ENCODE data around the gene KDM2A.

- peak; percentile 40; the same call in 1 of the 2 replicates for TF ChIP-seq POLR2A (IDR thresholded peaks at IDR 0.05; ENCODE audit: low read depth, low read length)
- no peak for TF ChIP-seq POLR2AphosphoS5 (IDR thresholded peaks at IDR 0.05; ENCODE audit: low read depth, low read length)
Measured at GRCh38 chr11:67118801-67119584, at the start of gene KDM2A.
